IMR-90 (cell line): ENCODE measurements around the gene FAM131B.

Experiments used
- MAFK ChIP-seq: IDR thresholded peaks from 2 replicates; pipeline ENCODE4 v1.6.1; 2012; ENCODE audit warnings: low read depth, low read length, improper control_type of control experiment
- POLR2A ChIP-seq: IDR thresholded peaks from 2 replicates; pipeline ENCODE4 v1.6.1; 2012; ENCODE audit warnings: mild to moderate bottlenecking, low read depth, low read length
- USF2 ChIP-seq: fragments of 150-350 bp; IDR thresholded peaks from 2 replicates; pipeline ENCODE4 v1.6.1; 2017; ENCODE audit warnings: mild to moderate bottlenecking, antibody characterized with exemption, low read length, low read depth
- TF ChIP-seq, protein P1 (sequence below): conservative IDR thresholded peaks from 2 replicates; pipeline ENCODE4 v1.5.1; 2012; ENCODE audit warnings: mild to moderate bottlenecking, low read depth, low read length, improper control_type of control experiment

DNA sequence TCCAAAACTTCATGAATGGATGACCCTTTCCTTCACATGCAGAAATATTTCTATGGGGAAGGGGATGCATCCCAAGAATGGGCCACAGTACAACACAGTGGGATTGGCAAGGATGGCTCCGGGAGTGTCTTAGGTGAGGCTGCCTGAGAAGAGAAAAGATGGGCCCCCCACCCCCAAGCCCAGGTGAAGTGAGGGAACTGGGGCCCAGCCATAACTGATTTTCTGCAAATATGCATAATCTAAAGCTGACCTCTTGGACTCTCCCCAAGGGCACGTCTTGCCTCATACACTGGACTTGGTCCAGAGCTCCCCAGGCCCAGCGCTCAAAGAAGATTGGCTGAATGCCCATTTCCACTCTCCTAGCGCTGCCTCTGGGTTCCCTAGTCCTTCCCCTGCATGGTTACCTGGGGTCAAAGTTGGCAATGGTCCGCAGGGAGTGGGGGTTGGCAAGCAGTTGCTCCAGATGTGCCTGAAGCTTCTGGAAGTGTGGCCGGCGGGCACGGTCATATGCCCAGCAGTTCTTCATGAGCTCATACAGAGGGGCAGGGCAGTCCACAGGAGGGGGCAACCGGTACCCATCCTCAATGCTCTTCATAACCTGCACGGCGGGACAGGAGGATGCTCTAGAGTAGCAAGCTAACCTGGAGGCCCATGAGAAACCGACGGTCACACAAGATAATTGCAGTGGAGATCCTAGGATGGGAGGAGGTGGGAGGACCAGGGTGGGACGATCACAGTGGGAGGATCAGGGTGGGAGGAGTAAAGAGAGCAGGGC, 30.9 kb upstream of the FAM131B start:
- TF ChIP-seq POLR2A: no peak; the same call in none of the 2 replicates
- TF ChIP-seq, protein P1, sequence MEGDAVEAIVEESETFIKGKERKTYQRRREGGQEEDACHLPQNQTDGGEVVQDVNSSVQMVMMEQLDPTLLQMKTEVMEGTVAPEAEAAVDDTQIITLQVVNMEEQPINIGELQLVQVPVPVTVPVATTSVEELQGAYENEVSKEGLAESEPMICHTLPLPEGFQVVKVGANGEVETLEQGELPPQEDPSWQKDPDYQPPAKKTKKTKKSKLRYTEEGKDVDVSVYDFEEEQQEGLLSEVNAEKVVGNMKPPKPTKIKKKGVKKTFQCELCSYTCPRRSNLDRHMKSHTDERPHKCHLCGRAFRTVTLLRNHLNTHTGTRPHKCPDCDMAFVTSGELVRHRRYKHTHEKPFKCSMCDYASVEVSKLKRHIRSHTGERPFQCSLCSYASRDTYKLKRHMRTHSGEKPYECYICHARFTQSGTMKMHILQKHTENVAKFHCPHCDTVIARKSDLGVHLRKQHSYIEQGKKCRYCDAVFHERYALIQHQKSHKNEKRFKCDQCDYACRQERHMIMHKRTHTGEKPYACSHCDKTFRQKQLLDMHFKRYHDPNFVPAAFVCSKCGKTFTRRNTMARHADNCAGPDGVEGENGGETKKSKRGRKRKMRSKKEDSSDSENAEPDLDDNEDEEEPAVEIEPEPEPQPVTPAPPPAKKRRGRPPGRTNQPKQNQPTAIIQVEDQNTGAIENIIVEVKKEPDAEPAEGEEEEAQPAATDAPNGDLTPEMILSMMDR: no peak
- no peak for TF ChIP-seq MAFK
- TF ChIP-seq USF2: no peak
